ENCODE measurements around the gene LDLRAP1.

Gene LDLRAP1

GRCh38 chr1:25516686-25517085 is 26.7 kb upstream of the LDLRAP1 start:
- H3K9me3 Mint-ChIP-seq: no peaks in the 10 kb centered on the region
- H3K4me1 Mint-ChIP-seq (ENCODE audit: low read depth): no peaks in the 10 kb centered on the region
- intact Hi-C loops (cut with micrococcal nuclease): no loop called here

DNA sequence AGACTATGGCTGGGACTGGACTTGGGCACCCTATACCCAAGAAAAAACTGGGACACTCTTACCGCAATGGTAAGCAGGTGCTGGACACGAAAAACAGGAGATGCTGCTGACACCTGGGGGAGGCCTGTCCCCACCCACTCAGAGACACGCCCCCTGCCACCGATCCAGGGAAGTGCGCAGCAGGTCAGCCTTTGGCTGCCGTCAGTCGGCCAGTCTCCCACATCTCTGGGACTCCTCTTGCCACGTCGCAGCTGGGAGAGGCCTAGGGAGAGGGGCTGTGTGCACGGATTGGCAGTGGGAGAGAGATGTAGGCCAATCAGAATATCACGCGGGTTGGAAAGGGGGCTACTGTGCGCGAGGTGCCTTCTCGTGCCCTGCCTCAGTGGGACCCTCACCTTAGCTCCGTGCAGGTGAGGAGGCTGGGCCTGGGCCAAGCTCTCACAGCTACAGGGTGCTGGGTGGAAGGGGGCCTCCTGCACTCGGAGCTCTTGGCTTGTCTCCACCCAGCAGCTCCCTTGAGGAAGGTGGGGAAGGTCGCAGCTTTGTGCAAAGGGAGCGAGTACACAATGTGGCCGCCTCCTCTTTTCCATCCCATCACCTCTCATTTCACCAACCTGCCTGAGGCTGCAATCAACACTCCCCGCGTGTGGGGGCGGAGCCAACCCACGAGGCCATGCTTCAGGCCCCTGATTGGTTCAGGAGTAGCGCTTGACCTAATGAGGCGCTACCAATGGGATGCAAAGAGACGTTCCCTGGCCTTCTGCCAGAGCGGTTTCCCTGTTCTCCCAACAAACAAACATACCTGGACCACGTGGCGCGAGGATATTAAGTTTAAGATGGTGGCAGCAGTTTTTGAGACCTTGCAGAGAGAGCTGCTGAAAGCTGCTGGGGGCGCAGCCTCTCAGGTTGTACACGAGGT is 25.7 kb upstream of the LDLRAP1 start:
- Mint-ChIP-seq H3K4me1 (ENCODE audit: low read depth) (no peaks in the 10 kb centered on the region), H3K27ac (no peak overlapping the region), H3K9me3 (no peaks in the 10 kb centered on the region), H3K27me3 (peaks cover 7% of the 10 kb centered on the region), H3K4me3 (no peak overlapping the region), H3K36me3 (ENCODE audit: low read depth) (no peaks in the 10 kb centered on the region)
- intact Hi-C loops (cut with micrococcal nuclease): no loop called here

More at GRCh38 chr1:25516686-25517085, 26.7 kb upstream of the LDLRAP1 start:
- Mint-ChIP-seq H3K4me3 (no peak overlapping the region), H3K36me3 (ENCODE audit: low read depth) (no peaks in the 10 kb centered on the region), H3K27ac (no peak overlapping the region), H3K27me3 (peaks cover 7% of the 10 kb centered on the region)

GRCh38 chr1:25519624-25520023 is 23.8 kb upstream of the LDLRAP1 start:
- Mint-ChIP-seq H3K4me3 (no peak overlapping the region), H3K27ac (no peak overlapping the region), H3K36me3 (ENCODE audit: low read depth) (no peaks in the 10 kb centered on the region), H3K27me3 (peaks cover 6% of the 10 kb centered on the region), H3K4me1 (ENCODE audit: low read depth) (no peaks in the 10 kb centered on the region), H3K9me3 (no peaks in the 10 kb centered on the region)
- intact Hi-C loops (cut with micrococcal nuclease): loop anchor here (5.0 kb wide), 1 partner anchor 117 kb away; no protein-coding TSS in a partner anchor

GRCh38 chr1:25520446-25521061 is 22.9 kb upstream of the LDLRAP1 start:
- no peak overlapping the region for H3K4me3 Mint-ChIP-seq
- no peaks in the 10 kb centered on the region for H3K36me3 Mint-ChIP-seq (ENCODE audit: low read depth)
- intact Hi-C loops (cut with micrococcal nuclease): loop anchor here (5.0 kb wide), 1 partner anchor 118 kb away; no protein-coding TSS in a partner anchor
- H3K4me1 Mint-ChIP-seq (ENCODE audit: low read depth): no peaks in the 10 kb centered on the region
- peaks cover 8% of the 10 kb centered on the region for H3K9me3 Mint-ChIP-seq
- H3K27me3 Mint-ChIP-seq: peaks cover 2% of the 10 kb centered on the region
- no peak overlapping the region for H3K27ac Mint-ChIP-seq

- H3K27ac Mint-ChIP-seq: no peak overlapping the region
Observed at GRCh38 chr1:25522031-25522655, 21.3 kb upstream of the LDLRAP1 start.

GRCh38 chr1:25523542-25523941 is 19.9 kb upstream of the LDLRAP1 start:
- H3K4me1 Mint-ChIP-seq (ENCODE audit: low read depth): no peaks in the 10 kb centered on the region
- no peaks in the 10 kb centered on the region for H3K36me3 Mint-ChIP-seq (ENCODE audit: low read depth)
- H3K27ac Mint-ChIP-seq: no peak overlapping the region
- H3K4me3 Mint-ChIP-seq: no peak overlapping the region
- intact Hi-C loops (cut with micrococcal nuclease): loop anchor here (5.0 kb wide), 1 partner anchor 121 kb away; no protein-coding TSS in a partner anchor
- peaks cover 9% of the 10 kb centered on the region for H3K9me3 Mint-ChIP-seq
- H3K27me3 Mint-ChIP-seq: peaks cover 3% of the 10 kb centered on the region

More at GRCh38 chr1:25522031-25522655, 21.3 kb upstream of the LDLRAP1 start:
- no peaks in the 10 kb centered on the region for H3K36me3 Mint-ChIP-seq (ENCODE audit: low read depth)
- H3K4me1 Mint-ChIP-seq (ENCODE audit: low read depth): no peaks in the 10 kb centered on the region
- peaks cover 9% of the 10 kb centered on the region for H3K9me3 Mint-ChIP-seq
- H3K27me3 Mint-ChIP-seq: no peaks in the 10 kb centered on the region
- H3K4me3 Mint-ChIP-seq: no peak overlapping the region
- intact Hi-C loops (cut with micrococcal nuclease): loop anchor here (5.0 kb wide), 1 partner anchor 120 kb away; no protein-coding TSS in a partner anchor

DNA sequence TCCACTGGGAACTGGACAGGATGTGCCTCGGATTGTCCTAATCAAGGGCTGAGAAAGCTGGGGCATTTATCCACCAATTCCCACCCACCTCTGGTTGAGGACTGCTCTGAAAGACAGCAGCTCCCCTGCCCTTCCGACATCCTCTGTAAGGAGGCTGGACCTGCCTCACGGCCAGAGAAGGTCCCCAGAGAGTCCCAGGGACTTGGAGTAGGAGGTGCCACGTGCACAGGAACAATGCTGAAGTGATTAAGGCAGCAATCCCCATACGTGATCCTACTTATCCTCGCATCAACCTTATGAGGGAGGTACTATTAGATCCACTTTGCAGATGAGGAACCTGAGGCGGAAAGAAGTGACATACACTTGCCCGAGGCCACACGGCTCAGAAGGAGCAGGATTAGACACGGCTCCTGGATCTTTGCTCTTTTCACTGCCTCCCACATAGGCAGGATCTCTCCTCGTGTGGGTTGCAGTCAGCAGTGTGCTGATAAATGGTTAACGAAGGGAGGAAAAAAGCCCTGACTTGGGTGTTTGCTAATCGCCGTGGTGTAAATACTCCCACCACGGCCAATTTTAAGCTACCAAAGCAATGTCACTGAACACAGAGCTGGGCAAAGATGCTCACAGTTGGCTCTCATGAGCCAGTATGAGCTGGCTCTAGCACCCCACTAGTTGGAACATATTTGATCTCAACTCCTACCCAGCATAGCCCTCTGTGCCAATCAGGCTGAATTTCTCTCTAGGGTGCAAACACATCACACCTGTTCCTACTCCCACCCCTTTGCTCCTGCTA is 18.6 kb upstream of the LDLRAP1 start:
- Mint-ChIP-seq H3K27ac (no peak overlapping the region), H3K4me1 (ENCODE audit: low read depth) (no peaks in the 10 kb centered on the region), H3K36me3 (ENCODE audit: low read depth) (no peaks in the 10 kb centered on the region), H3K9me3 (peaks cover 9% of the 10 kb centered on the region), H3K4me3 (no peak overlapping the region), H3K27me3 (peaks cover 3% of the 10 kb centered on the region)
- intact Hi-C loops (cut with micrococcal nuclease): loop anchor here (5.0 kb wide), 1 partner anchor 122 kb away; no protein-coding TSS in a partner anchor

- Mint-ChIP-seq H3K9me3 (peaks cover 9% of the 10 kb centered on the region), H3K4me1 (ENCODE audit: low read depth) (no peaks in the 10 kb centered on the region), H3K27me3 (peaks cover 3% of the 10 kb centered on the region), H3K36me3 (ENCODE audit: low read depth) (no peaks in the 10 kb centered on the region), H3K27ac (no peak overlapping the region), H3K4me3 (no peak overlapping the region)
- intact Hi-C loops (cut with micrococcal nuclease): no loop called here
Observed at GRCh38 chr1:25525361-25525688, 18.1 kb upstream of the LDLRAP1 start.

DNA sequence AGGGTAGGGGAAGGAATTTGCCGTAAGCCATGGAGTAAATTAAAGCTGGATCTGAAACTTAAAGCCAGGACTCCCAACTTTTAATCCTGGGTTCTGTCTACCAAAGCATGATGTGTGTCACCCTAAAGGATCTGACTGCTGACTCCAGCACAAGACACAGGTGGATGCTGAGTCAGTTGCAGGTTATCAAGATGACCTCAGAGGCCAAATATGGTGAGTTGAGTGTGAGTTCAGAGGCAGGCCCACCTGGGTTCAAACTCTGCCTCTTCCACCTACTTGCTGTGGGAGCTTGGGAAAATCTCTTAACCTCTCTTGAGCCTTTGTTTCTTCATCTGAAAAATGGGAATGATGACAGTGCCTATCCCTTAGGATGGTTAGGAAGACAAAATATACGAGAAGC is 16.7 kb upstream of the LDLRAP1 start:
- Mint-ChIP-seq H3K4me1 (ENCODE audit: low read depth) (no peaks in the 10 kb centered on the region), H3K27ac (no peak overlapping the region), H3K9me3 (peaks cover 9% of the 10 kb centered on the region), H3K4me3 (no peak overlapping the region), H3K36me3 (ENCODE audit: low read depth) (no peaks in the 10 kb centered on the region), H3K27me3 (peaks cover 5% of the 10 kb centered on the region)
- intact Hi-C loops (cut with micrococcal nuclease): no loop called here

DNA sequence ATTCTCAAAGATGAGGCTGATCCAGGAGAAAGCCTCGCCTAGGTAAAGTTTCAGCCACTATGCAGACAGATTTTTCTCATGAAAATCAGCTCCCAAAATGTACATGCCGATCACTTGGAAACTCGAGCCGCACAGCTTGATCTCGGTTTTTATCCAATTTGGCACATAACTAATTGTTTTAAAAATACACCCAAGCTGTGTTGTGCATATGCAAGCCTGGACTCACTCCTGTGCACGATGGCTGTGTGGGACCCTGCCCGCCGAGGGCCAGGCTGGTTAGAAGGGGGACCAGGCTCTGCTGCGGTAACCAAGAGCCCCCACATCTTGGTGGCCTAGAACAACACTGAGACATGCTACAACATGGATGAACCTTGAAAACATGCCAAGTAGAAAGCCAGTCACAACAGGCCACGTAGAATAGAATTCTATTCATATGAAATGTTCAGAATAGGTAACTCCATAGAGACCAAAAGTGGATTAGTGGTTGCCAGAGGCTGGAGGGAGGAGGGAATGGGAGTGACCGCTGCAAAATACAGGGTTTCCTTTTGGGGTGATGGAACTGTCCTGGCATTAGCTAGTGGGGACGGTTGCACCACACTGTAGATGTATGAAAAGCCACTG is 16.1 kb upstream of the LDLRAP1 start:
- Mint-ChIP-seq H3K36me3 (ENCODE audit: low read depth) (no peaks in the 10 kb centered on the region), H3K9me3 (peaks cover 9% of the 10 kb centered on the region), H3K4me3 (no peak overlapping the region), H3K27ac (no peak overlapping the region), H3K27me3 (peaks cover 5% of the 10 kb centered on the region), H3K4me1 (ENCODE audit: low read depth) (no peaks in the 10 kb centered on the region)
- intact Hi-C loops (cut with micrococcal nuclease): no loop called here

DNA sequence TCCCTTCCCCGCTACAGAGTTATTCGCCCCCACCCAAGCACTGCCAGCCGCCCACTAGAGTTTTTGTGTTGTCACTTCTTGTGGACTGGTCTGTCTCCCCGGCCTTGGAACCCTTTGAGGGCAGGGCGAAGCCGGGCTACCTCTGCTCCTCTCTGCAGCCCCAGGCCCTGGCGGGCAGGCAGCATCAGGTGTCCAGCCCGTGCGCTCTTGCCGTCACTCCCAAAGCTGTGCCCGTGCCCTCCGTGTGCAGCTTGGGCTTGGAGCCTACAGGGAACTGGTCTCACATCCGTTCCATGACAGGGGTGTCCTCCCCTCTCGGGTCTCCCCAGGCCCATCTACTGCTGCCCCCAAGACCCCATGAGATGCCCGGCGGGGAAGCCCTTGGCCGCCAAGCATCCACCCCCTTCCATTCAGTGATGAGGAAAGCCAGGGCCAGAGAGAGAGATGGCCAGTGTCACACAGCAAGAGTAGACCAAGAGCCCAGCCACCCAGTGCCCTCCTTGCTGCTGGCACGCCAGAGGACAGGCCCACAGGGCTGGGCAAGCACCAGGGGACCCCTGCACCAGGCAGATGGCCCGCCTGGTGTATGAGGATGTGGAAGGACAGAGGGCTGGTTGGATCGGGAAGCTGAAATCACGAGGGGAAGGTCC is 15.3 kb upstream of the LDLRAP1 start:
- no peak overlapping the region for H3K4me3 Mint-ChIP-seq
- peaks cover 9% of the 10 kb centered on the region for H3K9me3 Mint-ChIP-seq
- intact Hi-C loops (cut with micrococcal nuclease): no loop called here
- H3K36me3 Mint-ChIP-seq (ENCODE audit: low read depth): no peaks in the 10 kb centered on the region
- peaks cover 5% of the 10 kb centered on the region for H3K27me3 Mint-ChIP-seq
- H3K4me1 Mint-ChIP-seq (ENCODE audit: low read depth): no peaks in the 10 kb centered on the region
- H3K27ac Mint-ChIP-seq: no peak overlapping the region

GRCh38 chr1:25528881-25529517 is 14.4 kb upstream of the LDLRAP1 start:
- no peak overlapping the region for H3K27ac Mint-ChIP-seq
- peaks cover 5% of the 10 kb centered on the region for H3K27me3 Mint-ChIP-seq
- H3K4me1 Mint-ChIP-seq (ENCODE audit: low read depth): no peaks in the 10 kb centered on the region
- peaks cover 9% of the 10 kb centered on the region for H3K9me3 Mint-ChIP-seq
- H3K36me3 Mint-ChIP-seq (ENCODE audit: low read depth): no peaks in the 10 kb centered on the region
- H3K4me3 Mint-ChIP-seq: no peak overlapping the region
- intact Hi-C loops (cut with micrococcal nuclease): no loop called here

All from dendritic cell treated with granulocyte-macrophage colony-stimulating factor and Interleukin-4, amounts not matched to agents 40 ng/mL and 50 ng/mL, for 4 days (primary cell).